NOMO-1 treated with dmso at 0.1 percent for 144 hours (cell line): ENCODE results near the gene IFT43.
"Not testable (repeated sequence)": the region's sequence is repeated elsewhere in the genome, so short reads cannot be mapped to it uniquely, and the experiment has no call there.

ENCODE experiments used
- DNase-seq: peaks from one replicate; lab custom pipeline; 2025; ENCODE audit not compliant: unreplicated experiment; lab: John Stamatoyannopoulos, UW

Gene IFT43

DNA sequence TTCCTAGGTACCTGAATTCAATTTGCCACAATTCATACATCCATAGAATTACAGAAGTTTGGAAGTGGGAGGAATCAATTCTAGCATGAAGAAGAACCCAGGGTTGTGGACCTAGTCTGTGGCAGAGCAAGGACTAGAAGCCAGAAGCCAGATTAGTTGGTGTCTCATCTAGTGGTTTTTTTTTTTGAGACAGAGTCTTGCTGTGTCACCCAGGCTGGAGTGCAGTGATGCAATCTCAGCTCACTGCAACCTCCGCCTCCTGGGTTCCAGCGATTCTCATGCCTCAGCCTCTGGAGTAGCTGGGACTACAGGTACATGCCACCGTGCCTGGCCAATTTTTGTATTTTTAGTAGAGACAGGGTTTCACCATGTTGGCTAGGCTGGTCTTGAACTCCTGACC lies 24.1 kb downstream of the IFT43 start:
- DNase-seq = not testable (repeated sequence)

- no peak for DNase-seq
These were observed 26.4 kb downstream of the IFT43 start for GRCh38 chr14:76011930-76012329.

DNA sequence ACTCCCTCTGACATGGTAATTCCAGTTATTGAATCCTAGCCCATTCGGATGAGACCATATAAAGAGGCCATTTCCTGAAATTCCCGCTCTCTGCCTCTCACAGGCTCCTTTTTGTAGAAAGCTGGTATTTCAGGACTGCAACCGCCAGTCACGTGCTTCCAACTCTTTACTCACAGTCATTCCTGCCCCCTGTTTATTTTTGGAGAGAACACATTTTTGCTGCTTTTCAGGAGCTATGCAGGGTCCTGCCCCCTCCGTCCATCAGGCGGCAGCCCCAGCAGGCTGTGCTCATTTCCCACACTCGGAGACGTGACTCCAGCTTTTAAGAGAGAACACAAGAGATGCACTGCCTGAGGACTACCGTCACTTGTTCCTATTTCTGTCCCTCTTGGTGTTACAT lies 26.8 kb downstream of the IFT43 start:
- DNase-seq = no peak

- no peak for DNase-seq
These were observed 29.6 kb downstream of the IFT43 start for GRCh38 chr14:76015191-76015590.

DNA sequence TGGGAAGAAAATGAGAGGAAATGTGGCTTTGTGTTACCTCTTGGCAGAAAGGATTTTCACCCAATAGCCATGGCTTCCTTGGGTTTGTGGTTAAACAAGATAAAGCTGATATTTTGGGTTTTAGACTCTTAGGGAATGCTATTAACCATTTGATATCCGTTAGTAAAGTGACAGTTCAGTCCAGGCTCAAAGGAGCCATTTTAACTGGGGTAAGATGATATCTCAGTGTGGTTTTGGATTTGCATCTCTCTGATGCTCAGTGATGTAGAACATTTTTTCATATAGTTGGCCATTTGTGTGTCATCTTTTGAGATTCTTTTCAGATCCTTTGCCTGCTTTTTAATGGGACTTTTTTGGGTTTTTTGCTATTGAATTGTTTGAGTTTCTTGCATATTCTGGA lies 30.1 kb downstream of the IFT43 start:
- no peak for DNase-seq

DNA sequence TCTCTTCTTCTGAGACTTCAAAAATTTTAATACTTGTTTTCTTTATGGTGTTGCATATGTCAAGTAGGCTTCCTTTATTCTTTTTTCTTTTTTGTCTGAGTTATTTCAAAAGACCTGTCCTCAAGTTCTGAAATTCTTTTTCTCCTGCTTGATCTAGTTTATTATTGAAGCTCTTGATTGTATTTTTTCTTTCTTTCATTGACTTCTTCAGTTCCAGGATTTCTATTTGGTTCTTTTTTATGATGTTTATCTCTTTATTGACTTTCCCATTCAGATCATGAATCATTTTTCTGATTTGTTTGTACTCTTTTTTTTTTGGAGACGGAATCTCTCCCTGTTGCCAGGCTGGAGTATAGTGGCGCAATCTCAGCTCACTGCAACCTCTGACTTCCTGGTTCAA lies 34.1 kb downstream of the IFT43 start:
- no peak for DNase-seq

DNA sequence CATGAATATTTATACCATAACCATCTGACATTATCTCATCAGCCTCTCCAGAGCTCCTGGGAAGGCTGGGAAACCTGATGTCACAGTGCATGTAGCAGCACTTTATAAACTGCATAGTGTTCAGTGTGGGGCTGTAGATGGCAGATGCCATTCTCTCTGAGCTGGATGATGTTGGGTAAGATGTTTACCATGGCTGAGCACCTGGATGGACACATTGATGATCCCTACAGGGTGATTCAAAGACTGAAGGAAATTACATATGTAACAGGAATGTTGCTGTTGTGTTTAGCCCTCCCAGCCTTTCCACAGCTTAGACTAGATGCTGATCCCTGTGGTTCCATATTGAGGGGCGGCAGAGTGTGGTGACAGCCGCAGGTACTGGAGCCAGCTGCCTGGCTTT lies 37.4 kb downstream of the IFT43 start:
- no peak for DNase-seq

DNA sequence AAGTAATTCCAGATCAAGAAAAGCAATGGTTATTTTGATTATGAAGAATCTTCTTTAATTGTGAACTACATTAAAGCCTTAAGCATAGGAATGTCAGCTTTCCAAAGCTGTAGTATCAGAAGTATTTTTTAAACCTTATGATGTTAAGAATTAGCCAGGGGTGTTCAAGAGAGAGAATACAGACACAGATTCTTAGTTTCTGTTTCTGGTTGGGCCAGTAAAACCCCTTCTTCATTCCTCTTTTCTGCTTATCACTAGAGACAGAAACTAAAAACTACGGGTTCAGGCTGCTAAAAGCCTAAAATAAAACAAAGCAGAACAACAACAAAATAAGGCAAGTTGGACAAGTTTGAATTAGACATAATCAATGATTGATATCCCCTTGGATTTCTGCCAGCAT lies 38.2 kb downstream of the IFT43 start:
- DNase-seq = no peak

GRCh38 chr14:76024211-76024907 lies 38.8 kb downstream of the IFT43 start:
- no peak for DNase-seq

GRCh38 chr14:76034566-76034965 lies 49.0 kb downstream of the IFT43 start:
- no peak for DNase-seq

- no peak for DNase-seq
These were observed 55.1 kb downstream of the IFT43 start for GRCh38 chr14:76040704-76041103.

- DNase-seq = no peak
These were observed 60.2 kb downstream of the IFT43 start for GRCh38 chr14:76045773-76046172.

DNA sequence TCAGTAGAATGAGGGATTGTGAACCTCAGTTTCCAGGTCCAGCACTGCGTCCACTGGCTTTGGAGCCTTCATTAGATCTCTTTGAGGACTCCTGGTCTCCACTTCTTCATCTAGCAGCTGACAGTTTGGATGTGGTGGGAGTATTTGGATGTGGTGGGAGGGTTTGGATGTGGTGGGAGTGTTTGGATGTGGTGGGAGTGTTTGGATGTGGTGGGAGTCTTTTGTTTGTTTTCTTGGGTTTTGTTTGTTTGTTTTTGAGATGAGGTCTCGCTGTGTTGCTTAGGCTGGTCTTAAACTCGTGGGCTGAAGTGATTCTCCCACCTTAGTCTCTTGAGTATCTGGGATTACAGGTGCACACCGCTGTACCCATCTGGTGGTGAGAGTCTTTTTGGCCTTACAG lies 64.7 kb downstream of the IFT43 start:
- no peak for DNase-seq

DNA sequence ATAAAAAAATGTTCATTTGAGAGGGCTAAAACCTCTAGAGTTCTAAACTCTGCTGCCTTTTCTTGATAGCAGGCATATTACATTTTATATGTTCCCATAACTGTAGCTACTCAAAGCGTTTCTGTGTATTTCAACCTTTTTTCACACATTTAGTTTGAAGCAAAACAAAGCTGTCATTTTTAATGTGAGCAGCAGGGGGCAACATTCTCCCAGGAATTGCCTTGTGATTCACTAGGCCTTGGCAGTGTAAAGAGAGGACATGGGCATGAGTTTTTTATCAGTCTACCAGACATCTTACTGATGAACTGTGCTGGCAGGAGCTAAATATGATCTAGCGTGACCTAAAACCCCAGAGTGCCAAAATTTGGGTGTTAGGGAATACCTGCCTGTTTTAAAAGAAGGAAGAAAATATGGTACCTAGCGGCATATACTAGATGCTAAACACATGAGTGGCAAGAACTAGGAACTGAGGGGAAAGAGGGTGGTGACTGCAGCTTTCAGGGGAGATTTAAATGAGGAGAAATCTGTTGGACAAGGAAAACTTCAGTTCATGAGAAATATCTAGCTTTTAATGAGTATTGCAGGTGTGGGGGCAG lies 65.3 kb downstream of the IFT43 start:
- DNase-seq = no peak

- no peak for DNase-seq
These were observed 66.3 kb downstream of the IFT43 start for GRCh38 chr14:76051717-76052465.

DNA sequence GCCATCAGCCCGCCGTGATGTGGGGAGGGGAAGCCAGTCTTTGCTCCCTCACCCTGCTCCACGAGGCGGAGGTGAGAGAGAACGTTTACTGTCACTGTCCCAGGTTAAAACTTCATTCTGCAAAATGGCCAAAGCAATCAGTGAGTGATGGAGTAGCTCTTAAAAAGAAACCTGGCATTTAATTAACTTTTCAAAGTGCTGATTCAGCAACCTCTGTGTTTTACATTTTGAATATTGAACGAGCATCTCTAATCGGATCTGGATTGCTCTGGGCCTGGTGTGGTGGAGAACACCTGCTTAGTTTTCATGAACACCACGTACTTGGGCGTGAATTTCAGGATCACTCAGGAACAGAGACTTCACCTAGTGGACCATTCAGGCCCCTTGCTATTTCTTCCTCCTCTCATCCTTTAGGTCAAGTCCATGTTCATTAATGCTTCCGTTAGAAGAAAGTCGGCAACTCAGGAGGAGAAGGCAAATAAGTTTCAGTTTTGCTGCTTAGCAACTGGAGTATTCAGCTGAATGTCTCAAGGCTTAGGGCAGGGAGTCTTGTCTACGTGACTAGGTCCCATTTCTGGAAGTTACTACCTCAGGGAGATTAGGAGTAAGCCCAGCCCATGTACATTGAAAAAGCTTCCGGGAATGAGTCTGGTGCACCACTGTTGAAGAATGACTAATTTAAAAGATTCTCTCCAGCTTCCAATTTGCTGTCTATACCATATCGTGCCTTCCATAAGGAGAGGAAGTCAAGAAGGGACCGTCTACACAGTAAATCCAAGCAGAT lies 68.2 kb downstream of the IFT43 start:
- no peak for DNase-seq

GRCh38 chr14:76055330-76055729 lies 69.8 kb downstream of the IFT43 start:
- no peak for DNase-seq

DNA sequence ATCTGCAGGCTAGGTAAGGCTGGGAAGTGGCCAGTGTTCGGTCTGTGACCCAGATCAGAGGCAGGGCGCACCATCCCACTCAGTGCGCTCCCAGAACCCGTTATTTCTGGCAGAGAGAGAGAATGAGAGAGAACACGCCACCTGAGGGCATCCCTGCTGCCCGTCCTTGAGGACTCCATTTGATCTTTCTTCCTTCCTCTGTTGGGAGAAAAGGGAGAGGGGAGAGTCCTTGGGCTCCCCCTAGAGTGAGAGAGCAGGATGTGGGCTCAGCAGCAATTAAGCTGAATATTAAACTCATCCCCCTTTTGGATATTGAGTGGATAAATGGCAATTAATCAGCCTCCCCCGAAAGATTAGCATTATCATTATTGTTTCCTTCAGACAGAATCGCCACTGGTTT lies 70.6 kb downstream of the IFT43 start:
- DNase-seq = no peak

DNA sequence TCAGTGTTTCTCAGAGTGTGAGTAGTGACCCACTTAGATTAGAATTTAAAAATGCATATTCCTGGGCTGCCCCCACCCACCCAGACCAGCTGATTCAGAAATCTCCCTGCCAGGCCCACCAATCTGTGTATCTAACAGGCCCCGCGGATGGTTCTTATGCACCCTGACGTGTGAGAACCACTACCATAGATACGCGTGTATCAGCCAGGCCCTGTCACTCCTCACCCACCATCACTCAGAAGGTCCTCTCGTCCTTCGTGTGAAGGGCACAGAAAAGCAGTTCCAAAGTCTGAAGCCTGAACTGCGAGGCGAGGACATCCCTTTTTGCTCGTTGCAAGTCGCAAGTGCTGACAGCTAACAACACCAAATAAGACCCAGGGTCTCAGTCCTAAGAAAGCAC lies 72.4 kb downstream of the IFT43 start:
- no peak for DNase-seq

GRCh38 chr14:76063327-76063726 lies 77.8 kb downstream of the IFT43 start:
- DNase-seq = no peak

DNA sequence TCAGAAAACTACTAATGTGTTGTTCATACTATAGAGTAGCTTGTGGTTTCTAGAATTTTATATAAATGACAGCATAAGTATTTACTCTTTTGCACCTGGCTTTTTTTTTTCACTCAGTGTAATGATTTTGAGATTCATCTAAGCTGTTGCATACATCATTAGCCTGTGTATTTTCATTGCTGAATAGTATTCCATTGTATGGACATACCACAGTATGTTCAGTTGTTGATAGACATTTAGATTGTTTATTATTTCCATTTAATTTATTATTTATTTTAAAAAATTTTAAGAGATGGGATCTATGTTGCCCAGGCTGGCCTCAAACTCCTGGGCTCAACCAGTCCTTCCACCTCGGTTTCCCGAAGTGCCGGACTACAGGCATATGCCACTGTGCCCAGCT lies 80.0 kb downstream of the IFT43 start:
- DNase-seq = no peak

GRCh38 chr14:76067536-76067935 lies 82.0 kb downstream of the IFT43 start:
- DNase-seq = no peak
